Measurements from ENCODE around the gene ME3. TPM values are rescaled to one million over a fixed set of nuclear protein-coding genes. Genes with fewer than 3 reads are reported as not detected.

Gene ME3
- polyA plus RNA-seq, 2 of the 4 experiments (the other 2 are of a cell fraction) = 19.7 to 22.3 TPM

DNA sequence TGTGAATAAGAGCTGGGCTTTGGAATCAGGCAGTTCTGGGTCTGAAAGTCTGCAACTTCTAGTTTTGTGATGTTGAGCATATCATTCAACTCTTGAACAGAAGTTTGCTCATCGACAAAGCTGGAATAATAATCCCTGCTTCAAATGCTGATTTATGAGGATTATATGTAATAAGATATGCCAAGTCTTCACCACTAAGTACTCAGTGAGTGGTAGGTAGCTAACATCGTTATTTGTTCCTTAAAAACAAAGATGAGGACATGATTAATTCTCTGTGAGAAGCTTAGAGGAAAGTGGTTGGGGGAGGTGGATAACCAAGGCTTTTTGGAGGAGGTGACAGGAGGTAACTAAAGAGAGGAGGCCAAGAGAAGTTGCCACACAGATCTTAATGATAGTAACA is 96.5 kb downstream of the ME3 start:
- Histone ChIP-seq H3K9me3 (no peaks in the 10 kb centered on the region), H3K27ac (peak overlapping the region; percentile 83 to 84), H3K4me3 (no peak overlapping the region), H3K4me2 (peak overlapping the region; percentile 31; the same call in 2 of the 3 replicates), H3K4me1 (peaks cover 81% of the 10 kb centered on the region)
- TF ChIP-seq CEBPB (IDR thresholded peaks at IDR 0.05) (no peak), KDM1A (IDR thresholded peaks at IDR 0.05; ENCODE audit: low read depth) (no peak), CBX2 (IDR thresholded peaks at IDR 0.05; ENCODE audit: borderline replicate concordance, low read depth) (no peak)
- POLR2A ChIA-PET = interaction anchor here (1.3 kb wide), 1 partner anchor 18 kb away, joined by 4 read pairs; no protein-coding TSS in a partner anchor
- DNase-seq (ENCODE audit: low read depth in 1 of 2, low spot score in 1 of 2) (no peak), ATAC-seq (no peak), FAIRE-seq (no peak)
- CTCF ChIA-PET = interaction anchor here (0.7 to 1.6 kb wide), 5 partner anchors 9 to 134 kb away, joined by 3 to 7 read pairs (median 3); no protein-coding TSS in a partner anchor
- WGBS (ENCODE audit: missing lambda C conversion rate) = 83% methylated on average over 2 of the region's 2 CpGs

DNA sequence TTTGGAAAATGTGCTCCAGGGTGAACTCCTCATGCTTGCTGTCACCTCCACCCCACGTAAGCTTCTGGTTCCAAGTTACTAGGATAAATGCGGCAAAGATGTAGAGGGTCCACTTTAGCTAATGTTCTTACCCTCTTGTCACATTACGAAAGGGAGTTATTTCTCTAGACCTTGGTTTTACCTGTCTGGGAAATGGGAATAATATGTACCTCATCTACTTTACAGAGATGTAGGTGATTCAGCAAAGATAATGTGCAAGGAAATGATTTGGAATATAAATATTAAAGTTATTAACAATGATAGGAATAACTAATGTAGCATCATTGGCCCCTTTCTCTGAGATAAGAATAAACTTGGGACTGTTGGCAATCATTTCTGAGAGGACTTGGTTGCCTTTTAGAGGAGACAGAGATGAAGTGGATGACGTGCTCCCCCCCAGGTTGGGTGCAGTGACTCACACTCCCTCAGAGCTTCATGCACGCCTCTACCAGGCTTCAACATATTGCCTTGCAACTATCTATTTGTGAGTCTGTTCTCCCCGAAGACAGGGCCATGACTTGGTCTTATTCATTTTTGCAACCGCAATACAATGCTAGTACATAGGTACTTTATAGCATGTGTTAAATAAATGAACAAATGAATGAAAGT is 97.1 kb downstream of the ME3 start:
- ATAC-seq = no peak
- POLR2A ChIA-PET = interaction anchor here (1.3 kb wide), 1 partner anchor 17 kb away, joined by 4 read pairs; no protein-coding TSS in a partner anchor

DNA sequence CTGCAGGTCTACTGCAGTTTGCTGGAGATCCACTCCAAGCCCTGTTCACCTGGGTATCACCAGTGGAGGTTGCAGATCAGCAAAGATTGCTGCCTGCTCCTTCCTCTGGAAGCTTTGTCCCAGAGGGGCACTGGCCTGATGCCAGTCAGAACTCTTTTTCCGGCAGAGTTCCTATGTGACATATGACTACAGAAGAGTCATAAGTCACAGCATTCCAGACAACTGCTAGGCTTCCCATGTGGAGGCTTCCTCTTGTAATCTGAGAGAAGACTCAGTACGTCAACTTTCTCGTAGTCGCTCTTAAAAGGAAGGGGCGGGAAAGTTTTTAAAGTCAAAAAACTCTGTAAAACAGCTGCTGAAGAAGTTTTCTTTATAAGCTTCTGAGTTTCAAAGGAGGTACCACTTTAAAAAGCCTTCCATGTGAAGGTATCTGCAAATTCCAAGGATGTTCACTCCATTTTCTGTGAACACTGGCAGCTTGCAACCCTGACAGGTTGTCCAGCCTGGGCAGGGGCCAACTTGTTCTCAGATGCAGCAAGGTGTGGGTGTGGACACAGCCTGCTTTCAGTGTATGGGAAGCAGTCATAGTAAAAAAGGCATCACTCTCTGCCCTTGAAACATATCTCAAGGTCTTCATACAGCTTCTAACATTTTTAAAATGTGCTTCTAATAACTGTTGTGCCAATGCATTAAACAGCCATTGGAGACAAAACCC is 97.8 kb downstream of the ME3 start:
- FAIRE-seq (no peak), DNase-seq (ENCODE audit: low read depth in 1 of 2, low spot score in 1 of 2) (no peak), ATAC-seq (no peak)
- WGBS (ENCODE audit: missing lambda C conversion rate) = 47% methylated on average over 5 of the region's 5 CpGs
- Histone ChIP-seq H3K27ac (peak overlapping the region; percentile 12 to 84; a peak in 4 of 6 replicates), H3K4me1 (peaks cover 81% of the 10 kb centered on the region), H3K4me2 (peak overlapping the region; percentile 31), H3K4me3 (no peak overlapping the region), H3K9me3 (no peaks in the 10 kb centered on the region)
- TF ChIP-seq, protein P1, sequence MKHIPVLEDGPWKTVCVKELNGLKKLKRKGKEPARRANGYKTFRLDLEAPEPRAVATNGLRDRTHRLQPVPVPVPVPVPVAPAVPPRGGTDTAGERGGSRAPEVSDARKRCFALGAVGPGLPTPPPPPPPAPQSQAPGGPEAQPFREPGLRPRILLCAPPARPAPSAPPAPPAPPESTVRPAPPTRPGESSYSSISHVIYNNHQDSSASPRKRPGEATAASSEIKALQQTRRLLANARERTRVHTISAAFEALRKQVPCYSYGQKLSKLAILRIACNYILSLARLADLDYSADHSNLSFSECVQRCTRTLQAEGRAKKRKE (CRISPR knock-in tag; IDR thresholded peaks at IDR 0.05; ENCODE audit: low read depth) = 0 out of 2 replicates have a peak, but pooled peaks have one; percentile 3
- no peak for TF ChIP-seq EHF (CRISPR knock-in tag; IDR thresholded peaks at IDR 0.05)
- ChIA-PET POLR2A (interaction anchor here (1.3 kb wide), 1 partner anchor 17 kb away, joined by 4 read pairs; no protein-coding TSS in a partner anchor), CTCF (interaction anchor here (0.7 to 1.7 kb wide), 6 partner anchors 9 to 212 kb away, joined by 3 to 7 read pairs (median 4); no protein-coding TSS in a partner anchor)

More for the DNA sequence above, 97.1 kb downstream of the ME3 start:
- 79% methylated on average over 7 of the region's 7 CpGs for WGBS (ENCODE audit: missing lambda C conversion rate)
- peak; percentile 52; the same call in 1 of the 2 replicates for TF ChIP-seq HDAC2 (IDR thresholded peaks at IDR 0.05)
- TF ChIP-seq, protein P2, sequence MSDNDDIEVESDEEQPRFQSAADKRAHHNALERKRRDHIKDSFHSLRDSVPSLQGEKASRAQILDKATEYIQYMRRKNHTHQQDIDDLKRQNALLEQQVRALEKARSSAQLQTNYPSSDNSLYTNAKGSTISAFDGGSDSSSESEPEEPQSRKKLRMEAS (IDR thresholded peaks at IDR 0.05) = no peak
- TF ChIP-seq KDM1A (IDR thresholded peaks at IDR 0.05; ENCODE audit: low read depth) = peak; percentile 57; the same call in 1 of the 2 replicates
- H3K4me2 ChIP-seq = peak overlapping the region; percentile 31
- H3K4me3 ChIP-seq = no peak overlapping the region
- FAIRE-seq = no peak
- H3K4me1 ChIP-seq = peaks cover 81% of the 10 kb centered on the region
- no peak for DNase-seq (ENCODE audit: low read depth in 1 of 2, low spot score in 1 of 2)
- CTCF ChIA-PET = interaction anchor here (0.7 to 1.7 kb wide), 7 partner anchors 9 to 145 kb away, joined by 3 to 7 read pairs (median 4); no protein-coding TSS in a partner anchor
- H3K27ac ChIP-seq = peak overlapping the region; percentile 83 to 84; a peak in 5 of 6 replicates
- no peaks in the 10 kb centered on the region for H3K9me3 ChIP-seq

DNA sequence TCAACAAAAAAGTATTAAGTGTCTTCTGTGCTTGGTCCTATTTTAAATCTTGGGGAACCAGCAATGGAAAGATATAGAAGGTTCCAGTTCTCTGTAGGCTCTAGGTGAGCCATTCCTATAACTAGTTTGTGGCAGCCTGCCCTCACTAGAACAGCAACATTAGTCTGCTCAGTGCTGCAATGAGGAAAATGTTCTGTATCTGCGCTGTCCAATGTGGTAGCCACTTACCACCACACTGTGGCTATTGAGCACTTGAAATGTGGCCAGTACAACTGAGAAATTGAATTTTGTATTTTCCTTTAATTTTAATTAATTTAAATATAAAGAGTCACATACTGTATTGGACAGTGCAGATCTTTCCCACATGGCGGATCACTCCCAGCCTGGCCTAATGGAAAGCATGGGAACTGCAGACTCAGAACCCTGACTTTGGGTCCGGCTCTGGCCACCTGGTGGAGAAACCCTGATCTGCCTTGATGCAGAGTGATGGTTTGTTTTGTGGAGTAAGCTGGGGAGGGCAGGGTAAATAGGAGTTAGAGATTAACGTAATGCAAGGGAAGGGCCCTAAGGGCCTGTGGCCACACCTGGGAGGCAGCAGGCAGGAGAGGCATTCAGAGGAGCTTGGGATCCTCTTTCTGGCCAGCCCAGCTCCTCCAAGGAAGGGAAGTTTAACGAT is 101.0 kb downstream of the ME3 start:
- Histone ChIP-seq H3K9me3 (no peaks in the 10 kb centered on the region), H3K4me2 (peak overlapping the region; percentile 43), H3K4me1 (peaks cover 69% of the 10 kb centered on the region), H3K27ac (peak overlapping the region; percentile 52 to 78), H3K4me3 (no peak overlapping the region)
- CTCF ChIA-PET = interaction anchor here (0.6 to 2.0 kb wide), 12 partner anchors 9 to 211 kb away, joined by 3 to 12 read pairs (median 4); no protein-coding TSS in a partner anchor
- FAIRE-seq (no peak), ATAC-seq (peak; percentile 84 to 94), DNase-seq (ENCODE audit: low read depth in 1 of 2, low spot score in 1 of 2) (peak; percentile 69 to 88)
- no peak for TF ChIP-seq POLR2A (IDR thresholded peaks at IDR 0.05; ENCODE audit: low read length)
- TF ChIP-seq, protein P2 (IDR thresholded peaks at IDR 0.05) = peak; percentile 58; the same call in 1 of the 2 replicates
- no peak for TF ChIP-seq NPAS2 (CRISPR knock-in tag; IDR thresholded peaks at IDR 0.05; ENCODE audit: borderline replicate concordance)
- peak; percentile 41; the same call in 1 of the 2 replicates for TF ChIP-seq HOXB5 (CRISPR knock-in tag; IDR thresholded peaks at IDR 0.05)
- TF ChIP-seq CTCF (IDR thresholded peaks at IDR 0.05) = peak; percentile 60
- peak; percentile 59 to 73 for TF ChIP-seq RAD21 (conservative IDR thresholded peaks at IDR 0.05 in 1 of 2, IDR thresholded peaks at IDR 0.05 in 1 of 2)
- TF ChIP-seq KDM1A (IDR thresholded peaks at IDR 0.05; ENCODE audit: low read depth) = no peak
- TF ChIP-seq SMC3 (IDR thresholded peaks at IDR 0.05) = peak; percentile 80
- 0 out of 2 replicates have a peak, but pooled peaks have one; percentile 25 for TF ChIP-seq GATA3 (IDR thresholded peaks at IDR 0.05; ENCODE audit: borderline replicate concordance)
- no peak for TF ChIP-seq RFX5 (IDR thresholded peaks at IDR 0.05)
- POLR2A ChIA-PET = interaction anchor here (0.5 kb wide), 1 partner anchor 87 kb away, joined by 3 read pairs; no protein-coding TSS in a partner anchor
- WGBS (ENCODE audit: missing lambda C conversion rate) = 40% methylated on average over 5 of the region's 5 CpGs

Data from A549 (cell line).